Measurements from ENCODE around the gene APBB1.
"Not testable (repeated sequence)": the region's sequence is repeated elsewhere in the genome, so short reads cannot be mapped to it uniquely, and the experiment has no call there.

Gene APBB1

GRCh38 chr11:6395470-6396060, 23.3 kb downstream of the APBB1 start:
- no peaks in the 10 kb centered on the region for H3K27me3 ChIP-seq (ENCODE audit: insufficient read depth, poor library complexity, severe bottlenecking)
- no peak for TF ChIP-seq REST (IDR thresholded peaks at IDR 0.05; ENCODE audit: insufficient replicate concordance, low read depth)
- TF ChIP-seq GABPA (IDR thresholded peaks at IDR 0.05; ENCODE audit: low read depth) = no peak
- no peak for TF ChIP-seq SPI1 (IDR thresholded peaks at IDR 0.05; ENCODE audit: borderline replicate concordance, low read depth)
- TF ChIP-seq POLR2AphosphoS5 (IDR thresholded peaks at IDR 0.05; ENCODE audit: low read depth) = no peak
- TF ChIP-seq CTCF (IDR thresholded peaks at IDR 0.05; ENCODE audit: insufficient read depth, low read length) = no peak
- no peak overlapping the region for H3K27ac ChIP-seq (replicated peaks)
- no peak for DNase-seq (ENCODE audit: low read depth in 1 of 2, low spot score in 1 of 2)
- no peak overlapping the region for H3K4me3 ChIP-seq (replicated peaks; ENCODE audit: insufficient read depth, low read length)

GRCh38 chr11:6393989-6394670, 24.8 kb downstream of the APBB1 start:
- Histone ChIP-seq H3K4me3 (replicated peaks; ENCODE audit: insufficient read depth, low read length) (no peak overlapping the region), H3K27me3 (ENCODE audit: insufficient read depth, poor library complexity, severe bottlenecking) (no peaks in the 10 kb centered on the region), H3K27ac (replicated peaks) (no peak overlapping the region)
- TF ChIP-seq GABPA (IDR thresholded peaks at IDR 0.05; ENCODE audit: low read depth) (no peak), CTCF (IDR thresholded peaks at IDR 0.05; ENCODE audit: insufficient read depth, low read length) (no peak), REST (IDR thresholded peaks at IDR 0.05; ENCODE audit: insufficient replicate concordance, low read depth) (no peak), POLR2AphosphoS5 (IDR thresholded peaks at IDR 0.05; ENCODE audit: low read depth) (no peak), SPI1 (IDR thresholded peaks at IDR 0.05; ENCODE audit: borderline replicate concordance, low read depth) (no peak)
- DNase-seq (ENCODE audit: low read depth in 1 of 2, low spot score in 1 of 2) = no peak

- not testable (repeated sequence) for H3K27me3 ChIP-seq (ENCODE audit: insufficient read depth, poor library complexity, severe bottlenecking); H3K27ac ChIP-seq (replicated peaks); DNase-seq (ENCODE audit: low read depth in 1 of 2, low spot score in 1 of 2); H3K4me3 ChIP-seq (replicated peaks; ENCODE audit: insufficient read depth, low read length)
Observed at GRCh38 chr11:6392251-6392650, 26.6 kb downstream of the APBB1 start.

GRCh38 chr11:6391537-6392134, 27.3 kb downstream of the APBB1 start:
- Histone ChIP-seq H3K4me3 (replicated peaks; ENCODE audit: insufficient read depth, low read length) (no peak overlapping the region), H3K27me3 (ENCODE audit: insufficient read depth, poor library complexity, severe bottlenecking) (peaks cover 2% of the 10 kb centered on the region), H3K27ac (replicated peaks) (no peak overlapping the region)
- no peak for TF ChIP-seq POLR2AphosphoS5 (IDR thresholded peaks at IDR 0.05; ENCODE audit: low read depth)
- no peak for TF ChIP-seq SPI1 (IDR thresholded peaks at IDR 0.05; ENCODE audit: borderline replicate concordance, low read depth)
- no peak for TF ChIP-seq CTCF (IDR thresholded peaks at IDR 0.05; ENCODE audit: insufficient read depth, low read length)
- TF ChIP-seq GABPA (IDR thresholded peaks at IDR 0.05; ENCODE audit: low read depth) = no peak
- no peak for TF ChIP-seq REST (IDR thresholded peaks at IDR 0.05; ENCODE audit: insufficient replicate concordance, low read depth)
- no peak for DNase-seq (ENCODE audit: low read depth in 1 of 2, low spot score in 1 of 2)
